Pancreas (tissue), 10 donors: ENCODE measurements around the gene STK11. TPM values are rescaled to one million over a fixed set of nuclear protein-coding genes. Genes with fewer than 3 reads are reported as not detected.

Source experiments
- ATAC-seq, 4 donors: fragments of 200-7000 bp; cut with Tn5 transposase; one replicate each; pipeline versions ENCODE4 v1.8.0 to v1.9.1; 2020; ENCODE audit warnings: mild to moderate bottlenecking in 4 of 4, moderate library complexity in 4 of 4
- DNase-seq, 6 donors: peaks; one replicate each; pipeline ENCODE4 v3.0.0-alpha.2; 2020
- FAIRE-seq: peaks from 2 replicates; lab custom pipeline; 2012; peaks lifted over from hg19 to GRCh38; lab: Jason Lieb, UNC
- H3K27ac ChIP-seq, 4 donors: fragments of 200-600 bp; sonication (generic); 1 replicate in 3 of 4; 2 replicates in 1 of 4; pipeline versions ENCODE4 v1.5.0 to v1.8.0; 2020
- H3K27me3 ChIP-seq, 4 donors: fragments of 200-600 bp; one replicate each; pipeline ENCODE4 v1.8.0; 2021
- H3K36me3 ChIP-seq, 3 donors: fragments of 200-600 bp; sonication (generic) in 1 of 3; one replicate each; pipeline versions ENCODE4 v1.5.0 to v1.8.0; 2020 to 2021
- H3K4me1 ChIP-seq, 3 donors: fragments of 200-600 bp; one replicate each; pipeline ENCODE4 v1.8.0; 2021
- H3K4me3 ChIP-seq, 4 donors: fragments of 200-600 bp; sonication (generic) in 2 of 4; one replicate each; pipeline versions ENCODE4 v1.5.0 to v1.8.0; 2020 to 2021
- H3K9me3 ChIP-seq, 4 donors: fragments of 200-600 bp; one replicate each; pipeline ENCODE4 v1.8.0; 2021
- WGBS, 2 donors: extraction: QIAGEN DNeasy Blood & Tissue Kit; methylation state at CpG; one replicate each; pipeline ENCODE4 v1.1.7; 2013; 5-methylcytosine and 5-hydroxymethylcytosine counted together
- intact Hi-C, 3 donors: fragments of 100-400 bp; cut with DNase I; formaldehyde crosslinking; loops; one replicate each; pipeline versions ENCODE4 v1.11.1 to v1.14.2; 2022
- polyA plus RNA-seq, 2 donors: library from polyadenylated mRNA; stranded (reverse); fragments of 200-250 nt; gene quantifications; one replicate each; pipeline ENCODE4 v1.2.3, GENCODE V29; 2013
- total RNA-seq, 6 donors: library from RNA; stranded (reverse); fragmentation: NEBNext Ultra II Directional in 4 of 6; extraction: Animal tissue kit (Norgen Biotek cat#: 25700) in 4 of 6; gene quantifications; one replicate each; pipeline versions ENCODE4 v1.2.1 to v1.2.4, GENCODE V29; 2021 to 2023
- TF ChIP-seq, protein P1 (sequence below), 4 donors: fragments of 200-600 bp; sonication (generic) in 3 of 4; IDR thresholded peaks; one replicate each; pipeline versions ENCODE4 v1.5.0 to v1.8.0; 2021; ENCODE audit warnings: antibody characterized with exemption in 4 of 4
- donor health status: healthy with polysubstance abuse.
- donor health status: DM: no; HTN: no; CAD: no; lungs with moderate emphysema.
- donor health status: DM: no; HTN: no; CAD: no.
- donor health status: control.
- donor health status: control.
- donor health status: Bipolar disorder and iron deficiency.
- donor health status: DM: yes; HTN: yes; CAD: no.
- donor health status: DM: no; HTN: no; CAD: no.
- donor health status: DM: no; HTN: no; CAD: no.
- donor health status: DM: yes; HTN: yes; CAD: no.

STK11 gene
- total and polyA plus RNA-seq, 8 donors, result 20.1 to 62.2 (median 24.8) TPM

DNA sequence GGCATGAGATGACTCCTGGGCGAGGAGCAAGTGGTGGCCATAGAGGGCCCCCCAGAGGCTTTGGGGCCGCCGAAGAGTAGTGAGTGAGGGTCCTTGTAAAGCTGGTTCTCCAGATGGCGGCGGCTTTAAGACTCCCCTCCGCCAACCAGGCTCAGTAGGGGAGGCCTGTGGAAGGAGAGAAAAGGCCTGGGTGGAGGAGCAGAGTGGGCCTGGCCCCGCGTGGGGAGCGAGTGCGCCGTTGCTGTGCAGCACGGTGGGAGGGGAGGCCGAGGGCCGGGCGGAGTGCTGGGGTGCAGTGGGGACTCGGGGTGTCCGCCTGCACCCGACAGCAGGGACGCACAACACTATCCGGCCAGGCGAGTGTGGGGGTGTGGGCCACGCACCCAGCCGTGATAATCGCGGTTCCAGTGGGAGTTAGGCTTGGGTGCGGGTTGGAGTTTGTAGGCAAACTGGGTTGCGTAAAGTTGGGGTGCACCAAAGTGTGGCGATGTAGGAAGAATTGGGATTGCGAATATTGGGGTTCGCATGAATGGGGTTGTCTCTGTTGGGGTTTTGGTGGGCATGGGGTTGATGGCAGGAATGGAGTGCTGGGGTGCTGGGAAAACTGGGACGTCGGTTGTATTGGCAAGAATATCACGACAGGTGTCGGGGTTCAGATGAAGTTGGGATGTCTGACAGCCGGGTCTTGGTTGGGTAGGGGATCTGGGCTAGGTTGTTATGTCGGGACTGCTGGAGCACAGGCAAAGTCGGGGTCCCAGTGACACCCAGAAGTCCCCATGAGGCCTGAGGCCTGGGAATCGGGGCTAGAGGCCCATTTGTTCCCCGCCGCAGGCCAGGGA, 62.9 kb downstream of the STK11 start:
- intact Hi-C loops, result no loop called here
- DNase-seq (peak in 4 of 6 donors; percentile 48 to 72 (median 58)), ATAC-seq (no peak), FAIRE-seq (no peak)
- Histone ChIP-seq H3K27ac (peak overlapping the region in 3 of 4 donors; percentile 96 to 100 (median 98)), H3K36me3 (peaks cover 3 to 24% (median 22%) of the 10 kb centered on the region in 3 donors), H3K9me3 (no peaks in the 10 kb centered on the region), H3K4me1 (peaks cover 37 to 54% (median 48%) of the 10 kb centered on the region in 3 donors), H3K4me3 (peak overlapping the region in 1 of 4 donors; percentile 70), H3K27me3 (no peaks in the 10 kb centered on the region)
- TF ChIP-seq, protein P1, sequence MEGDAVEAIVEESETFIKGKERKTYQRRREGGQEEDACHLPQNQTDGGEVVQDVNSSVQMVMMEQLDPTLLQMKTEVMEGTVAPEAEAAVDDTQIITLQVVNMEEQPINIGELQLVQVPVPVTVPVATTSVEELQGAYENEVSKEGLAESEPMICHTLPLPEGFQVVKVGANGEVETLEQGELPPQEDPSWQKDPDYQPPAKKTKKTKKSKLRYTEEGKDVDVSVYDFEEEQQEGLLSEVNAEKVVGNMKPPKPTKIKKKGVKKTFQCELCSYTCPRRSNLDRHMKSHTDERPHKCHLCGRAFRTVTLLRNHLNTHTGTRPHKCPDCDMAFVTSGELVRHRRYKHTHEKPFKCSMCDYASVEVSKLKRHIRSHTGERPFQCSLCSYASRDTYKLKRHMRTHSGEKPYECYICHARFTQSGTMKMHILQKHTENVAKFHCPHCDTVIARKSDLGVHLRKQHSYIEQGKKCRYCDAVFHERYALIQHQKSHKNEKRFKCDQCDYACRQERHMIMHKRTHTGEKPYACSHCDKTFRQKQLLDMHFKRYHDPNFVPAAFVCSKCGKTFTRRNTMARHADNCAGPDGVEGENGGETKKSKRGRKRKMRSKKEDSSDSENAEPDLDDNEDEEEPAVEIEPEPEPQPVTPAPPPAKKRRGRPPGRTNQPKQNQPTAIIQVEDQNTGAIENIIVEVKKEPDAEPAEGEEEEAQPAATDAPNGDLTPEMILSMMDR (IDR thresholded peaks at IDR 0.05), result no peak
- WGBS, 2 donors, result 46 to 52% methylated on average over 38 to 40 of the region's 40 CpGs

DNA sequence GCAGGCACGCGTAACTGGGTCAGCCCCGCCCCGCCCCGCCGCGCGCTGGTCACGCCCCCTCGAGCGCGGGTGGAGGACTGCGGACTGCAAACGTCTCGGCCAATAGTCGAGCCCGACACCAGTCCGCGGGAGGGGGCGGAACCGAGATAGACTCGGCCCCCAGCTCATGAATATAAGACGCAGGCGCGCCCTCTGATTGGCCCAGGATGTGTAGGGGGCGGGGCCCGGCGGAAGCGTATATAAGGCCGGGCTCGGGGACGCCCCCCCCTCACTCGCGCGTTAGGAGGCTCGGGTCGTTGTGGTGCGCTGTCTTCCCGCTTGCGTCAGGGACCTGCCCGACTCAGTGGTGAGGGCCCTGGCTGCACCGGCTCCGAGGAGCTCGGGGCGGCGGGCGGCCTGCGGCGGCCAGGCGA, 63.5 kb downstream of the STK11 start, which contains the start of gene CIRBP:
CIRBP (plus strand) TSS at position 268 of the 413 bp plus-strand sequence. CDS start 1,602 bp downstream, outside the sequence.
- peaks cover 3 to 30% (median 28%) of the 10 kb centered on the region in 3 donors for H3K36me3 ChIP-seq
- H3K4me1 ChIP-seq, result peaks cover 40 to 57% (median 53%) of the 10 kb centered on the region in 3 donors
- peak within 1 kb of the TSS; percentile 87 to 100 (median 97) for H3K27ac ChIP-seq
- peak; percentile 98 to 100 (median 100) for DNase-seq
- peak; percentile 72 to 77 (median 76) for ATAC-seq
- no peaks in the 10 kb centered on the region for H3K9me3 ChIP-seq
- peak within 1 kb of the TSS; percentile 37 to 94 (median 70) for H3K4me3 ChIP-seq
- intact Hi-C loops, result no loop called here
- TF ChIP-seq, protein P1 (IDR thresholded peaks at IDR 0.05), result no peak
- peak; percentile 71 for FAIRE-seq
- WGBS, 2 donors, result 0% methylated on average over 34 to 50 of the region's 50 CpGs
- H3K27me3 ChIP-seq, result no peaks in the 10 kb centered on the region

DNA sequence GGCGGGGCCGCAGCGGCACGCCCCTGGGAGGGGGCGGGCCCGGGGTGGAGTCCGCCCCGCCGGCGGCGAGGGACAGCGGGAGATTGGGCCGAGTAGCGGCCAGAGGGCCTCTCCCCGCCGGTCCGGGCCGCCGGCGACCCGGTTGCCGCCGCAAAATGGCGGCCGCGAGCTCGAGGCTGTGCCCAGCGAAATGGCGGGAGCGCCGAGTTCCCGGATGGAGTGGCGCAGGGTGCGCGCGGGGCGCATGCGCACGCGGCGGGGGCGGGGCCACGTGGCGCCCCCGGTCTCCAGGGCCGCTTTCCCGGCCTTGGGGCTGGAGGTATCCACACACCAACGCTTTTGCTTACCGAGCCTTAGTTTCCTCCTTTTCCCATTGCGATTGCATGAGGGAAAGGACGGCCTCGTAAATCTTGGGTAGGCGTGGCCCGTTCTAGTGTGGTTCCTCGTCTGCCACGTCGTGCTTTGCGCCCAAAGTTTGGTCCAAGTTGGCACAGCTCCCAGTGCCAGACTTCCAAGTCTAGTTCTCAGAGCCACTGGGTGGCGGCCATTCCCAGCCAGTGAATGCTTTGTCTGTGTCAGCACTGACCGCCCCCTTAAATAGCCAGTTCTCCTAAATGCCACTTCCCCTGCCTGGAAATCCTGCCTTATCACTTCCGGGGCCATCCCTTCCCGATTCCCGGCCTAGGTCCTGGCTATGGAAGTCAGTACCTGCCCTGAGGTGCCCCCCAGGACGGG, 64.1 kb downstream of the STK11 start:
- FAIRE-seq, result no peak
- intact Hi-C loops, result no loop called here

DNA sequence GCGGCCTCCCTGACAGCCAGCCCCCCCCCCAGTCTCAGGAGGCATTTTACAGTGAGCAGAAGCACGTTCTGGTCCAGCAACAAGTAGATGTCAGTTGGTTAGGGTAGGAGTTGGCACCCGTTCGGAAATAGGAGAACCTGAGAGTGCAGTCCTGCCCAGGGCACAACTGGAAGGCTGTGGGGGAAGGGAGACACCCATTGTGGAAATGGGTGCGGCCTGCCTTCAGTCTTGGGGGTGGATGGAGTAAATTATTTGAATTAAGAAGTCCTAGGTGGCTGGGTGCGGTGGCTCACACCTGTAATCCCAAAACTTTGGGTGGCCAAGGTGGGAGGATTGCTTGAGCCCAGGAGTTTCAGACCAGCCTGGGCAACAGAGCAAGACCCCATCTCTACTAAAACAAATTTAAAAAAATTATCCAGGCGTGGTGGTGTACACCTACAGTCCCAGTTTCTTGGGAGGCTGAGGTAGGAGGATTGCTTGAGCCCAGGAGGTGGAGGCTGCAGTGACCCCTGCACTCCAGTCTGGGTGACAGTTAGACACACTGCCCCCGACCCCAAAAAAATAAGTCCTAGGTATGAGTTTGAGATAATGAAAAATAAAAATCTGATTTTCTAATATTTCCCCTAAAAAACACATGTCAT, 64.8 kb downstream of the STK11 start:
- no peaks in the 10 kb centered on the region for H3K27me3 ChIP-seq
- H3K4me3 ChIP-seq, result peak overlapping the region; percentile 37 to 94 (median 70)
- peaks cover 5 to 40% (median 34%) of the 10 kb centered on the region in 3 donors for H3K36me3 ChIP-seq
- no peak for ATAC-seq
- intact Hi-C loops, result no loop called here
- 6 to 7% methylated on average over 8 of the region's 8 CpGs for WGBS, 2 donors
- no peaks in the 10 kb centered on the region for H3K9me3 ChIP-seq
- no peak for FAIRE-seq
- peak overlapping the region; percentile 87 to 100 (median 97) for H3K27ac ChIP-seq
- DNase-seq, result peak in 1 of 6 donors; percentile 62
- peaks cover 49 to 67% (median 60%) of the 10 kb centered on the region in 3 donors for H3K4me1 ChIP-seq
- TF ChIP-seq, protein P1 (IDR thresholded peaks at IDR 0.05), result no peak

More for the DNA sequence above, 64.1 kb downstream of the STK11 start:
- Histone ChIP-seq H3K36me3 (peaks cover 5 to 36% (median 34%) of the 10 kb centered on the region in 3 donors), H3K4me3 (peak overlapping the region; percentile 37 to 94 (median 70)), H3K27ac (peak overlapping the region; percentile 87 to 100 (median 97)), H3K9me3 (no peaks in the 10 kb centered on the region), H3K27me3 (no peaks in the 10 kb centered on the region), H3K4me1 (peaks cover 46 to 62% (median 59%) of the 10 kb centered on the region in 3 donors)
- WGBS, 2 donors, result 0% methylated on average over 55 to 64 of the region's 64 CpGs
- ATAC-seq, result peak; percentile 31 to 61 (median 42)
- peak; percentile 84 to 96 (median 92) for DNase-seq
- TF ChIP-seq, protein P1 (IDR thresholded peaks at IDR 0.05), result no peak
